GM06990 (cell line): Measurements from ENCODE around the gene INMT.
"Not testable (repeated sequence)": the region's sequence is repeated elsewhere in the genome, so short reads cannot be mapped to it uniquely, and the experiment has no call there.

Experiments
- DNase-seq: peaks from one replicate; pipeline ENCODE4 v3.0.0-alpha.2; 2011; ENCODE audit not compliant: insufficient read length; ENCODE audit errors: extremely low read depth
- H3K27me3 ChIP-seq: replicated peaks from 2 replicates; pipeline ENCODE4 v1.6.0; 2011; ENCODE audit warnings: low read length; ENCODE audit not compliant: control insufficient read depth, insufficient read depth
- H3K36me3 ChIP-seq: 2 replicates; pipeline ENCODE4 v1.5.1; 2011; ENCODE audit warnings: low read length; ENCODE audit not compliant: control insufficient read depth, insufficient read depth
- H3K4me3 ChIP-seq: replicated peaks from 2 replicates; pipeline ENCODE4 v1.5.1; 2011; ENCODE audit warnings: low read depth, mild to moderate bottlenecking, control low read depth, low read length
- TF ChIP-seq, protein P1 (sequence below): IDR thresholded peaks from 2 replicates; pipeline ENCODE4 v1.5.1; 2011; ENCODE audit warnings: low read length, control low read depth, mild to moderate bottlenecking, inconsistent platforms; ENCODE audit not compliant: insufficient read depth, poor library complexity, severe bottlenecking

Gene INMT

DNA sequence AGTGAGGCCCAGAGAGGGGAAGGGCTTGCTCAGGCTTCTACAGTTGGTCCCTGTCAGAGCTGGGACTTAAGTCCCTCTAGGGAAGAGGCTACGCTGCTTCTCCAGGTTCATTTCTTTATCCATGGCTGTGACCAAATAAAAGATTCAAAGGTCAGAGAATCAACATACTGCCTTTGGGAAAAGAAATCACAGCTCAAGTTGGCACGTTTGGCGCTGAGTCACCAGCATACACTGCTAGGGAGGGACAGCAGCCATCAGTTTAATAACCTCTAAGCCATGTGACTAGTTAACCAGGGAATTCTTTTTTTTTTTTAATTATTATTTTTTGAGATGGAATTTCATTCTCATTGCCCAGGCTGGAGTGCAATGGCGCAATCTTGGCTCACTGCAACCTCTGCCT is 41.3 kb upstream of the INMT start:
- H3K4me3 ChIP-seq, result no peak overlapping the region

DNA sequence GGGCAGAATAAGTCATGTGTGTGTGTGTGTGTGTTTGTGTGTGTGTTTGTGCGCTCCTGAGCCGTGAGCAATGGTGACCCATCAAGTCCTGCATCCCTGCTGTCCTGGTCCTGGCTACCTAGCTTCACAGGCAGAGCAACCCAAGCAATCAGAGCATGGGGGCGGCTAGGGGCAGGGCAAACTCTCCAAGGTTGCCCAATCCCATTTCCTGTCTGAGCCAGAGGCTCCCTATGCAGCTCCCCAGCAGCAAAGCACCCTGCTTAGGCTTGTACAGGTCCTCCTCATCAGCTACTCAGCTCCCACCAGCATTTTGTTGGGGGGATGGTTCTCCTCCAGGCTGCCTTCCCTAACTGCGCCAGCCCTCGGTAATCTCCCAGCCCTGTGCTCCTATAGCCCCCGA is 38.5 kb upstream of the INMT start:
- Histone ChIP-seq H3K27me3 (no peaks in the 10 kb centered on the region; the same call in 1 of the 2 replicates), H3K4me3 (no peak overlapping the region), H3K36me3 (no peaks in the 10 kb centered on the region)
- no peak for DNase-seq
- TF ChIP-seq, protein P1, sequence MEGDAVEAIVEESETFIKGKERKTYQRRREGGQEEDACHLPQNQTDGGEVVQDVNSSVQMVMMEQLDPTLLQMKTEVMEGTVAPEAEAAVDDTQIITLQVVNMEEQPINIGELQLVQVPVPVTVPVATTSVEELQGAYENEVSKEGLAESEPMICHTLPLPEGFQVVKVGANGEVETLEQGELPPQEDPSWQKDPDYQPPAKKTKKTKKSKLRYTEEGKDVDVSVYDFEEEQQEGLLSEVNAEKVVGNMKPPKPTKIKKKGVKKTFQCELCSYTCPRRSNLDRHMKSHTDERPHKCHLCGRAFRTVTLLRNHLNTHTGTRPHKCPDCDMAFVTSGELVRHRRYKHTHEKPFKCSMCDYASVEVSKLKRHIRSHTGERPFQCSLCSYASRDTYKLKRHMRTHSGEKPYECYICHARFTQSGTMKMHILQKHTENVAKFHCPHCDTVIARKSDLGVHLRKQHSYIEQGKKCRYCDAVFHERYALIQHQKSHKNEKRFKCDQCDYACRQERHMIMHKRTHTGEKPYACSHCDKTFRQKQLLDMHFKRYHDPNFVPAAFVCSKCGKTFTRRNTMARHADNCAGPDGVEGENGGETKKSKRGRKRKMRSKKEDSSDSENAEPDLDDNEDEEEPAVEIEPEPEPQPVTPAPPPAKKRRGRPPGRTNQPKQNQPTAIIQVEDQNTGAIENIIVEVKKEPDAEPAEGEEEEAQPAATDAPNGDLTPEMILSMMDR, result no peak

More for the DNA sequence above, 41.3 kb upstream of the INMT start:
- no peaks in the 10 kb centered on the region for H3K36me3 ChIP-seq
- H3K27me3 ChIP-seq, result no peaks in the 10 kb centered on the region; the same call in 1 of the 2 replicates
- TF ChIP-seq, protein P1, result no peak
- no peak for DNase-seq

DNA sequence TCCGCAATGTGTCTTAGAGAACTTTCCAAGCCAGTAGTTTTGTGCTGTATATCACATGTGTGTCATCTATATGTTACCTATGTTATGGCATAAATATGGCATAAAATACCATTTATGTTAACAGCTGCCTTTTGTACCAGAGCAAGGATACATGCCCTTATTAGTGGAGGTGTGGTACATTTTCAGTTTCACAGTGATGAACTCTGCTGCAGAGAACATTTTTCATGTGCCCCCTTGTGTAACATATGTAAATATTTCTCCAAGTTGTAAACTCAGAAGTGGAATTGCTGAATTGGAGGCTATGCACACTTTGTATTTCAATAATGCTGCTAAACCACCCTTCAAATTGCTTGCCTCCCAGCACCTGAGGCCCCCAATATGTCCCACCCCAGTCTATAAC is 37.8 kb upstream of the INMT start:
- Histone ChIP-seq H3K4me3 (no peak overlapping the region), H3K27me3 (no peaks in the 10 kb centered on the region), H3K36me3 (no peaks in the 10 kb centered on the region)
- DNase-seq, result no peak
- TF ChIP-seq, protein P1, result no peak

DNA sequence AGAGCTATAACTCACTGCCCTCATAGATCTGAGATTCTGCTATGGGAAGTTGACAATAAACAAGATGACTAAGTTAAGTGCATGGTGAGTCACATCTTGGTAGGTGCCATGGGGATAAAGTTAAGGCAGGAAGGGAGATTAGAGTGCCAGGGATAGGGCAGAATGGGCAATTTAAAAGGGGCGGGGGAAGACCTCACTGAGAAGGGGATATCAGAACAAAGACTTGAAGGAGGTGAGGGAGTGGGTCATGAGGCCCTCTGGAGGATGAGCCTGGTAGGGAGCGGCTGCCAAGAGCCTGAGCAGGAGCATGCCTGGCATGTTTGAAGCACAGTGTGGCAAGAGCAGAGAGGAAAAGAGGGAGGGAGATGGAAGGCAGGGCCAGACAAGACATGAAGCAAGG is 34.8 kb upstream of the INMT start:
- TF ChIP-seq, protein P1, result no peak
- DNase-seq, result no peak
- no peaks in the 10 kb centered on the region for H3K36me3 ChIP-seq
- no peaks in the 10 kb centered on the region for H3K27me3 ChIP-seq
- no peak overlapping the region for H3K4me3 ChIP-seq

DNA sequence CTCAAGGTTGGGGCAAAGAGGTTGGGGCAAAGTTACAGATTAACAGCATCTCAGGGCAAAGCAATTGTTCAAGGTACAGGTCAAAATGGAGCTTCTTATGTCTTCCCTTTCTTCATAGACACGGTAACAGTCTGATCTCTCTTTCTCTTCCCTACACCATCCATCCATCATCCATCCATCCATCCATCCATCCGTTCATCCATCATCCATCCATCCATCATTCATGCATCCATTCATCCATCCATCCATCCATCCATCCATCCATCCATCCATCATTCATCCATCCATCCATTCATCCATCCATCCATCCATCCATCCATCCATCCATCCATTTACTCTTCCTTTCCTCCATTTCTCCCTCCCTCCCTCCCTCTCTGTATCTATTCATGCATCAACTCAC is 32.5 kb upstream of the INMT start:
- H3K27me3 ChIP-seq, H3K4me3 ChIP-seq, DNase-seq, H3K36me3 ChIP-seq: not testable (repeated sequence)

DNA sequence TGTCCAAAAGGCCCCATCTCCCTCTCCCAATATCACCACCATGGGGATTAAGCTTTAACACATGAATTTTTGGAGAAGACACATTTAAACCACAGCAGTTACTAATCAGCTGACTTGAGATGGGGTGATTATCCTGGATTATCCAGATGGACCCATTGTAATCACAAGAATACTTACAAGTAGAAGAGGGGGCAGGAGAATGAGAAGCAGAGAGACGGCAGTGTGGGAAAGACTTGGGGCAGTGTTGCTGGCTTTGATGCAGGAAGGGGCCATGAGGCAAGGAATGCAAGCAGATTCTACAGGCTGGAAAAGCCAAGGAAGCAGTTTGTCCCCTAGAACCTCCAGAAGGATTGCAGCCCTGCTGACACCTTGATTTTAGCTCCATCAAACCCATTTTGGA is 30.7 kb upstream of the INMT start:
- Histone ChIP-seq H3K4me3 (no peak overlapping the region), H3K27me3 (no peaks in the 10 kb centered on the region), H3K36me3 (no peaks in the 10 kb centered on the region)
- no peak for DNase-seq
- TF ChIP-seq, protein P1, result no peak
